Keratinocyte (primary cell): ENCODE measurements around the gene MTFMT. TPM values are rescaled to one million over a fixed set of nuclear protein-coding genes. Genes with fewer than 3 reads are reported as not detected.

ENCODE experiments used
- DNase-seq: peaks from one replicate; pipeline ENCODE4 v3.0.0-alpha.2; 2011; ENCODE audit warnings: low read depth, missing footprints, low spot score
- FAIRE-seq: peaks from 2 replicates; lab custom pipeline; 2011; peaks lifted over from hg19 to GRCh38; lab: Jason Lieb, UNC
- H2AFZ ChIP-seq: 2 replicates; pipeline ENCODE4 v1.6.0; 2012; ENCODE audit warnings: low read length, control low read depth, inconsistent platforms; ENCODE audit not compliant: control insufficient read depth
- H3K27ac ChIP-seq: 2 replicates; pipeline ENCODE4 v1.5.1; 2011; ENCODE audit warnings: low read length; ENCODE audit not compliant: control insufficient read depth, insufficient read depth
- H3K27me3 ChIP-seq: 3 replicates; pipeline ENCODE4 v1.6.0; 2011; ENCODE audit warnings: low read length; ENCODE audit not compliant: control insufficient read depth, insufficient read depth; ENCODE audit errors: extremely low read depth
- H3K36me3 ChIP-seq, 2 experiments: 2 replicates in 1 of 2; 3 replicates in 1 of 2; pipeline ENCODE4 v1.5.1; 2011; ENCODE audit warnings: low read length in 2 of 2, mild to moderate bottlenecking in 1 of 2; ENCODE audit not compliant: control insufficient read depth in 2 of 2, insufficient read depth in 2 of 2; ENCODE audit errors: extremely low read depth in 1 of 2
- H3K4me1 ChIP-seq: 3 replicates; pipeline ENCODE4 v1.5.1; 2011; ENCODE audit warnings: low read length; ENCODE audit not compliant: control insufficient read depth, insufficient read depth; ENCODE audit errors: extremely low read depth
- H3K4me2 ChIP-seq: 3 replicates; pipeline ENCODE4 v1.6.0; 2011; ENCODE audit warnings: low read depth, low read length; ENCODE audit not compliant: control insufficient read depth, insufficient read depth; ENCODE audit errors: extremely low read depth
- H3K4me3 ChIP-seq, 3 experiments: fragments of 200-600 bp in 1 of 3; sonication (generic) in 1 of 3; 2 replicates in 2 of 3; 3 replicates in 1 of 3; pipeline ENCODE4 v1.5.1; 2011 to 2016; ENCODE audit warnings: low read length in 3 of 3, mild to moderate bottlenecking in 3 of 3, control low read depth in 2 of 3, inconsistent platforms in 1 of 3, low read depth in 1 of 3, mixed read lengths in 1 of 3, mixed run types in 1 of 3, moderate library complexity in 1 of 3; ENCODE audit not compliant: control insufficient read depth in 2 of 3, insufficient read depth in 2 of 3; ENCODE audit errors: extremely low read depth in 1 of 3
- H3K79me2 ChIP-seq: 2 replicates; pipeline ENCODE4 v1.6.0; 2012; ENCODE audit warnings: low read length; ENCODE audit not compliant: control insufficient read depth, insufficient read depth
- H3K9ac ChIP-seq: 3 replicates; pipeline ENCODE4 v1.6.0; 2011; ENCODE audit warnings: low read length; ENCODE audit not compliant: control insufficient read depth, insufficient read depth; ENCODE audit errors: extremely low read depth
- H3K9me1 ChIP-seq: 3 replicates; pipeline ENCODE4 v1.6.0; 2011; ENCODE audit warnings: low read length; ENCODE audit not compliant: control insufficient read depth, insufficient read depth; ENCODE audit errors: extremely low read depth
- H3K9me3 ChIP-seq: 2 replicates; pipeline ENCODE4 v1.5.1; 2012; ENCODE audit warnings: low read depth, low read length; ENCODE audit not compliant: control insufficient read depth
- H4K20me1 ChIP-seq: 3 replicates; pipeline ENCODE4 v1.6.0; 2011; ENCODE audit warnings: low read length; ENCODE audit not compliant: control insufficient read depth, insufficient read depth; ENCODE audit errors: extremely low read depth
- CTCF ChIP-seq, 3 experiments: IDR thresholded peaks in 1 of 3; conservative IDR thresholded peaks in 1 of 3; optimal IDR thresholded peaks in 1 of 3; 2 replicates in 2 of 3; 3 replicates in 1 of 3; pipeline versions ENCODE3 to v1.5.1; 2011; ENCODE audit warnings: low read length in 3 of 3, mild to moderate bottlenecking in 3 of 3, moderate library complexity in 2 of 3, control low read depth in 1 of 3, inconsistent platforms in 1 of 3; ENCODE audit not compliant: insufficient read depth in 2 of 3; ENCODE audit errors: extremely low read depth in 1 of 3
- EZH2 ChIP-seq: IDR thresholded peaks from one replicate; pipeline ENCODE4 v1.6.1; 2012; ENCODE audit warnings: inconsistent platforms, mild to moderate bottlenecking, low read length, moderate library complexity
- dilution Hi-C: fragments of 300-500 bp; cut with MboI; formaldehyde crosslinking; loops from one replicate; pipeline ENCODE4 v1.7.0; 2020; ENCODE audit warnings: low sequenced_read_pairs; ENCODE audit not compliant: extremely low pct_ligation_motif_present
- polyA plus RNA-seq, 5 experiments: library from polyadenylated mRNA; depleted of rRNA in 3 of 5; stranded (reverse) in 3 of 5; stranded (forward) in 1 of 5; unstranded in 1 of 5; fragments of >200 nt; gene quantifications; 1 replicate in 1 of 5; 2 replicates in 3 of 5; 3 replicates in 1 of 5; pipeline versions ENCODE4 v1.2.1 to v1.2.3, GENCODE V29; 2011 to 2012; ENCODE audit warnings: missing spikeins in 2 of 5, low read depth in 1 of 5, low replicate concordance in 1 of 5

Gene MTFMT
- polyA plus RNA-seq, 1 donor (not counting 4 experiments of a cell fraction or from before 2014, with no cell fraction given): 21.0 TPM

DNA sequence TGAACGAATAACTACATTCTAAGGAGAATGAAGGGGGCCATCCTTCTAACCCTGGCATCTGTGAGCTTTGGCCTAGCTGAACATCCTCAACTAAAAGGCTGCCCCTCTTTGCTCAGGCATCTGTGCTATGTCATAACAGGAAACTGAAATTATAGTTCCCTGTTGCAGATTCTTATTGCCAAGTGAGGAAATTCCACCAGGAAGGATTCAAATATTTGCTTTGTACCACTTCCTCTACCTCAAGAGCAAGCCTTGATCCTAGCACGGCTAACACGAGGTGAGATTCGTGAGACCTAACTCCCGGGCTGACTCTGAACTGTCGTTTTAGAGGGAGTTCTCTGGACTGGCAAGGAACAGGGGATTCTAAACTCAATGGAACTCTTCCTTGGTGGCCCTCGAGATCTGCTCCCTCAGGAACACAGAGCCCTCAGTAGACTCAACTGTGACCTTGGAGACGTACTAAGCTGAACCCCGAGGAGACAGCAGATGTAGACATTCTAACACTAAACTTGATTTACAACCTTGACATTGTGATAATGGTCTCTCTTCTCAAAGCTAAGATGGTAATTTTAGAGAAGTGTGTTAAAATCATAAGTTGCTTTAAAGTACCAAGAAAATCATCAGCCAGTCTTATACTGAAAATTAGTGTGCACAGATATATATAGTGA is 43.9 kb downstream of the MTFMT start:
- TF ChIP-seq EZH2: no peak
- TF ChIP-seq CTCF (optimal IDR thresholded peaks at IDR 0.05 in 1 of 3, IDR thresholded peaks at IDR 0.05 in 1 of 3, conservative IDR thresholded peaks at IDR 0.05 in 1 of 3; ENCODE audit: extremely low read depth in 1 of 3, insufficient read depth in 2 of 3, low read length in 3 of 3): no peak
- H3K4me2 ChIP-seq: no peak overlapping the region
- H3K79me2 ChIP-seq: peaks cover 26% of the 10 kb centered on the region
- no peak overlapping the region for H3K27ac ChIP-seq
- no peaks in the 10 kb centered on the region for H3K9me1 ChIP-seq
- no peak for DNase-seq
- no peaks in the 10 kb centered on the region for H3K27me3 ChIP-seq
- dilution Hi-C loops: no loop called here
- no peak for FAIRE-seq
- H3K4me3 ChIP-seq: no peak overlapping the region
- H2AFZ ChIP-seq: no peak overlapping the region
- peaks cover 3 to 5% of the 10 kb centered on the region in 2 experiments for H3K36me3 ChIP-seq
- H3K4me1 ChIP-seq: peaks cover 17% of the 10 kb centered on the region
- H3K9me3 ChIP-seq: no peaks in the 10 kb centered on the region
- H4K20me1 ChIP-seq: no peaks in the 10 kb centered on the region
- no peak overlapping the region for H3K9ac ChIP-seq

GRCh38 chr15:64982472-64982871 is 47.0 kb downstream of the MTFMT start:
- no peak overlapping the region for H3K27ac ChIP-seq
- no peak for TF ChIP-seq CTCF (optimal IDR thresholded peaks at IDR 0.05 in 1 of 3, IDR thresholded peaks at IDR 0.05 in 1 of 3, conservative IDR thresholded peaks at IDR 0.05 in 1 of 3; ENCODE audit: extremely low read depth in 1 of 3, insufficient read depth in 2 of 3, low read length in 3 of 3)
- no peaks in the 10 kb centered on the region for H4K20me1 ChIP-seq
- no peak for DNase-seq
- H3K27me3 ChIP-seq: no peaks in the 10 kb centered on the region
- H2AFZ ChIP-seq: no peak overlapping the region
- peaks cover 3 to 8% of the 10 kb centered on the region in 2 experiments for H3K36me3 ChIP-seq
- H3K9ac ChIP-seq: no peak overlapping the region
- dilution Hi-C loops: no loop called here
- no peak overlapping the region for H3K4me3 ChIP-seq
- no peak for FAIRE-seq
- peaks cover 9% of the 10 kb centered on the region for H3K4me1 ChIP-seq
- peaks cover 13% of the 10 kb centered on the region for H3K79me2 ChIP-seq
- H3K4me2 ChIP-seq: no peak overlapping the region
- H3K9me1 ChIP-seq: no peaks in the 10 kb centered on the region
- H3K9me3 ChIP-seq: no peaks in the 10 kb centered on the region
